Measurements from ENCODE around the gene ZNF346.
"Not testable (repeated sequence)": the region's sequence is repeated elsewhere in the genome, so short reads cannot be mapped to it uniquely, and the experiment has no call there.

ZNF346 gene

DNA sequence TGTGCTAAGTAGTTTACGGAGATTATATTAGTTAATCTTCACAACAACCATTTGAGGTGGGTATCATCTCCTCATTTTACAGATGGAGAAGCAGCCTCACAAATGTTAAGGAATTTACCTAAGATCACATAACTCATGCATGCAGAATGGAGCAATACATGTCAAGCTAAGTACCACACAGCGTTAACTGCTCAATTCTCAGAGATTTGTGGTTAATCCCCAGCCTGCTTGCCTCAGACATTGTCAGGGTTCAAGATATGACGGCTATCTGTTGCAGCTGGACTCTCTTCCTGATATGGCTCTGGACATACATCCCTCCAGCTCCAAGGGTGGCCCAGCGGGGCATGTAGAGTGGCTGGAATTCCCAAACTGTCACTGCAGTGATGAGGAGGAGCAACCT is 7.3 kb upstream of the ZNF346 start:
- DNase-seq, result no peak

DNA sequence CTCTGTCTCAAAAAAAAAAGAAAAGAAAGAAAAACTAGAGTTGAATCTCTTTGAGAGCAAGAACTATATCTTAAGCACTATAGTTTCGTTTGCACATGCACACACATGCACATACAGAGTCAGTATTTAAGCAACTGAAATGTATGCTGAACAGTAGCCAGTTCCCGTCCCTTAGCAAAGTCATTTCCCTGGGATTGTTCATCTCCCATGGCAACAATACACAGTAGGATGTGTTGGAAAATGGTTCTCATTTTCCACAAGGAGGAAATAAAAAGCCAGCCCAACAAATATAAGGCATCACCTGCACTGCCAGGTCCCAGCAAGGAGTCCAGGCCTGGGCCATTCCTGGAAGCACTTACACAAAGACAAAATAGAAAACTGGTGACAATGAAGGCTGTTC is 4.2 kb upstream of the ZNF346 start:
- no peak for DNase-seq

DNA sequence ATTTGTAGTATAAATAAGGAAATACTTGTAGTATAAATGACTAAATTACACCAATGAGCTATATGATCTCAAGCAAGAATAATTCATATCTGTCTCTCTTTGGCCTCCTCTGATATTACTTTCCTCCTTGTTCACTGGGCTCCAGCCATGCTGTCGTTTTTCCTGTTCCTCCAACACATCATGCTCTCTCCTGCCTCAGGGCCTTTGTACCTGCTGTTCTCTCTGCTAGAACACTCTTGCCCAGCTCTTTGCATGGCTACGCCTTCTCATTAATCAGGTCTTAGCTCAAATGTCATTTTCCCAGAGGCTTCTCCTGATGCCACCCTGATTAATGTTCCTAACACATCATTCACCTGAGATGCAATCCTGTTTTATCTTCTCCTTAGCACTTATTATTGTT is 2.5 kb upstream of the ZNF346 start:
- no peak for DNase-seq

DNA sequence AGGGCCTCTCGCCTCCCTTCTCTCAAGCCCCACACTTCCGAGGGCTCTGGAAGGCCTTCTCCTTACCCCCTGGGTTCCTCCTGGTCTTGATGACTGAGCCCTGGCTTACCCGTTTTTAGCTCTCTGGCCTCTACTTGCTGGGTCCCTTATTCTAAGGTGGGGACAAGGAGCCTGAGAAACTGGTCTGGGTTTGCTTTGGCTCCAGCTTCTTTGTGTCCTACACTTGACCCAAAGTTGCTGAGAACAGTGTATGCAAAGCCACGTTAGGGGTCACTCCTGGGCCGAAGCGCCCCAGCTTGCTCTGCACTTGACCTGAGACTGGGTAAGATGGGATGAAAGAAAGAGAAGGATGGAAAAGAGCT is 788 bp downstream of the ZNF346 start:
- no peak for DNase-seq

DNA sequence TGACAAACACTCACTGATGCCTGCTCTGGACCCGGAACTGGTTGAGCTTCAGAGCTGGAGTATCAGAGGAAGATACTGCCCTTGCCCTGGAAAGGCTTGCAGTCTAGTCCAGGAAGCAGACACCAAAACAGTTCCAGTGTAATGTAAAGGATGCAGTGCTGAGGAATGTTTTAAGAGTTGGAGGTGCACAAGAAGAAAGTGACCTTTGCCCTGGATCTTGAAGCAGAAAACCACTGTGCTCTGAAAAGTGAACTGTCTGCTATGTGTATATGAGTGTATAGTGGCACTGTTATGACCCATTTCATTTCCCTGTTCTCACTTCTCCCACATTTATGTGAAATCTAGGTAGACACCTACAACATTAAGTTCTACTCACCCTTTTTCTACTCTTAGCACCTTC is 2.1 kb downstream of the ZNF346 start:
- DNase-seq, result no peak

DNA sequence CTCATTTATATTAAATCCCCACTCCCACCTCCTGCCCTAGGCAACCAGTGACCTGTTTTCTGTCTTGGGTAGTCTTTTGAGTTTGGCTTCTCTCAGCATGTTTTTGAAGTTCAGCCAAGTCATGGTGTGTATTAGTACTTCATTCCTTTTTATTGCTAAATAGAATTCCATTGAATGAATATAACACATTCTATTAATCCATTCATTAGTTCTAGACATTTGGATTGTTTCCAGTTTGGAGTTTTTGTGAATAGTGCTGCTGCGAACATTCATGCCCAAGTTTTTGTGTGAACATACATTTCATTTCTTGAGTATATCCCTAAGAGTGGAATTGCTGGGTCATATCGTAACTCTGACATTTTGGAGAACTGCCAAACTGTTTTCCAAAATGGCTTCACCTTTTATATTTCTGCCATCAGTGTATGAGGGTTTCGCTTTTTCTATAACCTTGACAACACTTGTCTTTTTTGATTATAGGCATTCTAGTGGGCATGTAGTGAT is 2.7 kb downstream of the ZNF346 start:
- DNase-seq, result no peak

DNA sequence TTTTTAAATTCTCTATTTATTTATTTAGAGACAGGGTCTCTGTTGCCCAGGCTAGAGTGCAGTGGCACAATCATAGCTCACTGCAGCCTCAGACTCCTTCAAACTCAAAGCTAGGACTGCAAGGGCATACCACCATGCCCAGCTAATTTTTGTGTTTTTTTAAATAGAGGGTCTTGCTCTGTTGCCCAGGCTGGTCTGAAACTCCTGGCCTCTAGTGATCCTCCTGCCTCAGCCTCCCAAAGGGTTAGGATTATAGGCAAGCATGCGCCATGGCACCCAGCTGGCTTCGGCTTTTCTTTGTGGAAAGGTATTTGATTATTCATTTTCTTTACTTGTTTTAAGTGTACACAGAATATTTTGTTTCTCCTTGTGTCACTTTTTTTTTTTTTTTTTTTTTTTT is 5.2 kb downstream of the ZNF346 start:
- no peak for DNase-seq

DNA sequence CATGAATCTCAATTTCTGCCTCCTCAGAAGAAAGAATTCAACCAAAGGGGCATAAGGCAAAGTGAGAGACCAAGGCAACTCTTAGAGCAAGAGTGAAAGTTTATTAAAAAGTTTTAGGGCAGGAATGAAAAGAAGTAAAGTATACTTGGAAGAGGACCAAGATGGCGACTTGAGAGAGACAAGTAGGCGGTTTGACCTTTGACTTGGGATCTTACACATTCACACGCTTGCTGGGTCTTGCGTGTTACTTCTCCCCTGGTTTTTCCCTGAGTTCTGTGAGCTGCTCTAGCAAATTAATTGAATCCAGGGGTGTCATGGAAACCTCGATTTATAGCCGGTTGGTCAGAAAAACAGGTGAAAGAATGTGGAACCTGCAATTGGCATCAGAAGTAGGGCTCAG is 7.0 kb downstream of the ZNF346 start:
- no peak for DNase-seq

DNA sequence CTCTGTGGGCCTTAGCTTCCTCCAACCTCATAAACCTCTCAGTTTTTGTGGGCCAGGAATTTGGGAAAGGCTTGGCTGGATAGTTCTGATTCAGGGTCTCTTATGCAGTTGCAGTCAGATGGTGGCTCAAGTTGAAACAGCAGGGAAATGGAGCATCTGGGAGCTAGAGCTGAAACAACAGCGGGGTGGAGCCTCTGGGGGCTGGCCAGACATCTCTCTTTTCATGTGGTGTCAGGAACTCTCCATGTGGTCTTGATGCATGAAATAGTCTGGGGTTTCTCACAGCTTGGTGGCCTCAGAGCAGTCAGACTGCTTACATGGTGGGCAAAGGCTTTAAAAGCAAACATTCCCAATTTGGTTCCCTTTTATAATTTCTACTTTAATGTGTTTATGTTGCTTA is 13.5 kb downstream of the ZNF346 start:
- DNase-seq, result no peak

DNA sequence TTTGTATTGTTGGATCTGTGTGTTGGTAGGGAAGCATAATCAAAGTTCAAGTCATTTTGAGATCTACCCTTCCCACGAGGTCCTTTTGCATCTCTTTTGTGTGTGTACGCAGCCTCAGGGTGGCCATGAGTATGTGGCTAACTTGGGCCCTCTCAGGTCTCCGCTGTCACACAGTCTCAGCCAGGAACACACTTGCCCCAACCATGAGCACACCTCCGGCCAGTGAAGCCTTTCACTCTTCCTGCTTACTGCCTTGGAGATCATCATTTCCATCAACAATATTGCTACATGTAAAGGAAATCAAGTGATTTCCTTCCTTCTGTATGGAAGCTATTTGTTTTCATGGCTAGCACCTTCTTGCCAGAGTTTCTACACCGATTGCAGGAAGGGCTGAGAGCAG is 13.9 kb downstream of the ZNF346 start:
- no peak for DNase-seq

DNA sequence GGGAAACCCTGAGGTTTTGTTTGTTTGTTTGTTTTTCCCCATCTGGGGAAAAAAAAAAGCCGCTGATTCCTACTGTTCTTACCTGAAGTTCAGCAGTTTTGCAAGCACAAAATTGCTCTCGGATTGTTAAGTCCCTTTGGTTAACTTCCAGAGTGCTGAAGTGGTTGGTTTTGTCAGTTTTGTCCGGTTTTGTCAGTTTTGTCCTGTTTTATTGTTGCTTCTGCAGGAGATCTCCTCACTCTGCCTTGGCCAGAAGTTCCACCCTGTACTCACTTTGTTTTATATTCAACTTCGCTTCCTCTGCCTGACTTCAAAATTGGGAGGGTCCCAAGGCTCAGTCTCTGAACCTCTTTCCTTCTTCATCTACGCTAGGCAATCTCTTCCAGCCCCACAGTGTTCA is 14.4 kb downstream of the ZNF346 start:
- DNase-seq, result no peak

DNA sequence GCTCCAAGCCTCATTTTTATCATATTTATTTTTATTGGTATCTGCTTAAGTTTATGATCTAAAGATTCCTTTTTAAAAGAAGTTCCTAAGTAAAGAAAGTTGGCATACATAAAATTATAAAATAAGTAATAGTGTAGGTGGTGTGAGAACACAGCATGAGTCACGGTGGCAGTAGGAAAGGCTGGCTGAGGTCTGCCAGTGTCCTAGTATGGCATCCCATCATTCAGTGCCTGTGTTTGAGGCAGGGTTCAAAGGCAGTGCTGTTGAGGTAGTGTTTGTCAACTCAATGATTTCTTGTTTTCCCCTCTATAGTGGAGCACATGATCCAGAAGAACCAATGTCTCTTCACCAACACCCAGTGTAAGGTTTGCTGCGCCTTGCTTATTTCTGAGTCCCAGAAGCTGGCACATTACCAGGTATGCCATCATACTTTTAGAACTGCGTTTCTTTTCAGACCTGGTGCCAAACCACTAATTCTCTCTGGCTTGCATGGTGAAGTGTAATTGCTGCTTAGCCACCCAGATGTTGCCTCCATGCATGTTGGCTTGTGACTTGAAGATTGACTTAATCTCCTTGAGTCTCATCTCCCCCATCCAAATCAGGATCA is 18.4 kb downstream of the ZNF346 start:
- no peak for DNase-seq

DNA sequence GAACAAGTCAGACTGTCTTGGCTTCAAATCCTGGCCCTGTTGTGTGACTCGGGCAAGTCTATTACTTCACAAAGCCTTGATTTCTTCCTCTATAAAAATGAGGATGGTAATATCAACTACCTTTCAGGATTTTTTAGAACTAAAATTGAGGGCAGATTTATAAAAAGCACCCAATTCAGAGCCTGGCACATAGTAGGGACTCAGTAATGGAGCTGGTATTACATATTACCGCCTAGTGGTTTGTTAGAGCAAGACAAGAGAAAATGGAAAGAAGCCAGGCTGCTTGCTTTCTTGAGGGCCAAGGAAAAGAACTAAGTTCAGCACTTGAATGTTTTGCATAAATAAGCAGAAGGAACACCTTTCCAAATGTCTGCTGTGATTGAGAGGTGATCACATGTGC is 19.4 kb downstream of the ZNF346 start:
- no peak for DNase-seq

DNA sequence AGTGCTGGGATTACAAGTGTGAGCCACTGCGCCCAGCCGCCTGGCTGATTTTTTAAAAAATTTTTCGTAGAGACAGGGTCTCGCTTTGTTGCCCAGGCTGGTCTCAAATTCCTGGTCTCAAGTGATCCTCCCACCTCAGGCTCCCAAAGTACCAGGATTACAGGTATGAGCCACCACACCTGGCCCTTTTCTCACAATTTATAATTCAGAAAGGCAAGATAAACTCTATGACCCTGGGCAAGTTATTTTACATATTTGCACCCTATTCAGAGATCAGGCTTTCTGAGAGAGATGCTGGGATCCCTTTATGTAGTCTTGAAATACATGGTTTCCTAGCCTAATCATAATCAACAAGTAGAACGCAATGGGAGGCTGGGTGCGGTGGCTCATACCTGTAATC is 20.6 kb downstream of the ZNF346 start:
- no peak for DNase-seq

DNA sequence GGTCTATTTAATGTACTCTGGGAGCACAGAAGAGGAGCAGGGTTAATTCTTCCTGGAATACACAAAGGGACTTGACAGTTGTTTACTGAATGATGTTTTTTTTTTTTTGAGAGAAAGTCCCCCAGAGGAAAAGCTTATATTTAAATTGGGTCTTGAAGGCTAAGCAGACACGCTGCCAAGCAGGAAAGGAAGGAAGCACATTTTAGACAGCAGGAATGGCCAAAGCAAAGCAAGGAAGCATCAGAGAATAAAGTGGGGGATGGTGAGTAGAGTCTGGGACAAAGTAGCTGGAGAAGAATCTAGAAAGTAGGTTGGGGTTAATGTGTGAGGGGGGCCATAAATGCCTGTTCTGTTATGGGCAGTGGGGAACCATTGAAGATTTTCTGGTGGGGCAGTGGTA is 21.5 kb downstream of the ZNF346 start:
- no peak for DNase-seq

DNA sequence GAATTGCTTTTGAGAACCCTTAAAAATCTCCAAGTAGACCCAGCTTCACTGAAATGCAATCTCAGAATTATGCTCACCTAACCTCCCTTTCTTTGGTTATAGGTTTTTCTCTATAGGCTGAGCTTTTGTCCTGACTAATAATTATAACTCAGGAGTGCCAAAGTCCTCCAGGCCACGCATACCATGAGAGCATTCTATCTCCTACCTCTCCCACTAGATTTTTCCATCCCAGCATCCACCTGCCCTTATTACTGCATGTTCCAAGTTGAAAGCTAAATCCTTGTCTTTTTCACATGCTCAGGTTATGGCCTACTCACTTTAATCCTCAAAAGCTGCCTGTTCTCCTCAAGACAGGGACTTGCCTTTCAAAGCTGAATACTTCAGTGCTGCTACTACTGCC is 22.1 kb downstream of the ZNF346 start:
- DNase-seq, result no peak

DNA sequence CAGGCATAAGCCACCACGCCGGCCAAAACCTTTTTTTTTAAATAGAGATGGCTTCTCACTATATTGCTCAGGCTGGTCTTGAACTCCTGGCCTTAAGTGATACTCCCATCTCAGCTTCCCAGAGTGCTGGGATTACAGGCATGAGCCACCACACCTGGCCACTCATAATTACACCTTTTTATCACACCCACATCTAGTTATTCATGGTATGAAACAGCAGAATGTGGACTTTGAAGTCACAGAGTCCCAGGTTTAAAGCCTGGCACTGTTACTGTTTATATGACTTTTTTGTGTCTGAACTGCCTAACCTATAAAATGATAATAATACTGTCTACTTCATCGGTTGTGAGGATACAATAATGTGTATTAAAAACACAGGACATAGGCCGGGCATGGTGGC is 23.1 kb downstream of the ZNF346 start:
- DNase-seq, result no peak

DNA sequence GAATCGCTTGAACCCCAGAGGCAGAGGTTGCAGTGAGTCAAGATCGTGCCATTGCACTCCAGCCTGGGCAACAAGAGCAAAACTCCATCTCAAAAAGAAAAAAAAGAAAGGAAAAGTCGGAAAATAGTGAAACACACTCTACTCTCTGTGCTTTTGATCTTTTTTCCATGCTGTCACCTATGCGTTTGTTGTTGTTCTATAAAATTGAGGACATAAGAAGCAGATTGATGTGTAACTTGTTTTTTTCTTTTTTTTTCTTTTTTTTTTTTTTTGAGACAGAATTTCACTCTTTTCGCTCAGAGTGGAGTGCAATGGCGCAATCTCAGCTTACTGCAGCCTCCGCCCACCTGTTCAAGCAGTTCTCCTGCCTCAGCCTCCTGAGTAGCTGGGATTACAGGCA is 26.0 kb downstream of the ZNF346 start:
- not testable (repeated sequence) for DNase-seq

DNA sequence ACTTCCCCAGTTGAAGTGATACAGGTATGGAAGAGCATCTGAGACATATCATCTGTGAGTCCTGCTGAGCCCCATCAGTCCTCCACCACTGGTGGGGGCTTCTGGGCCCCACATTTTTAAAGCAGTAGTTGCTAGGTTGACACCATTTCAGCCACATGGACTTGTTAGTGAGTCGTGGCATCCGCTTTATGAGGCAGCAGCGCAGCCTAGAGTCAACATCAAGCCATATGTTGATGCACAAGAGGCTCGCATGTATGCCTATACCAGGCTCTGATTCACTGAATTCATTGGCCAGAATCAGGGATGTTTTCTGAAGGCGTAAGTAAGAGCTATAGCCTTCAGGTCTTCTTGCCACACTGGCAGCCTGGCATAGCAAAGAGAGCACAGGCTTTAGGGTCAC is 26.8 kb downstream of the ZNF346 start:
- DNase-seq, result no peak

DNA sequence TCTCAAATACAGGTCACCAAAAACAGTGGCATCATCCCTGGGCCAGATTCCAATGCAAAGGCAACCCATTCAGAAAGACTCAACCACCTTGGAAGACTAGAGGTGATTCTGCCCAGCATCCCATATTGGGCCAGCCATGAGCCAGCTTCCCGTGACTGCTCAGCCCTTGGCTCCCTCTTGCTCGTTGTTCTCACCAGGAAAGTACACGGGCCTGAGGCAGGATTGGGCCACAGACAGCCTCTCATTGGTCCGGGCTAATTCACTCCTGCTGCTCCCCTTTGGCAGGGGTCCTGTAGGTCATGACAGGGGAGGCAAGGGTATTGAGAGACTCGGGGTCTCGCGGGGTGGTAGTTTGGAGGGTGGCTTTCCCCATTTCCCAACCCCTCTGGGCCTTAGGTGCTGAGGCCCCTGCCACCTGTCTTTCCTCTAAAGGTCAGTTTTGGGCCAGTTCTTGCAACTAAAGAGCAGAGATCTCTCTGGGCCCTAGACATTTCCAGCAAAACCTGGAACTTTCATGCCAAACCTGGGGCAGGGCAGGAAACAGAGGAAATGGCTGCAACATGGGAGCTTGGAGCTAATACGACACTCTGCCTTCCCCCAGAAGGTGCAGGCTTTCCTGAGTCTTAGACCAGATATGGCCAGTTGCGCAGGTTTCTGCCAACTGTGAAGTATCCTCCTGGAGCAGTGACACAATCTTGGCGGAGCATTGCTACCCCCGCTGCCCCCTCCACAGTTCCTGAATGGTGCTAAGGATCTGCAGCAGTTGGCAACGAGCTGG is 42.2 kb downstream of the ZNF346 start:
- no peak for DNase-seq

DNA sequence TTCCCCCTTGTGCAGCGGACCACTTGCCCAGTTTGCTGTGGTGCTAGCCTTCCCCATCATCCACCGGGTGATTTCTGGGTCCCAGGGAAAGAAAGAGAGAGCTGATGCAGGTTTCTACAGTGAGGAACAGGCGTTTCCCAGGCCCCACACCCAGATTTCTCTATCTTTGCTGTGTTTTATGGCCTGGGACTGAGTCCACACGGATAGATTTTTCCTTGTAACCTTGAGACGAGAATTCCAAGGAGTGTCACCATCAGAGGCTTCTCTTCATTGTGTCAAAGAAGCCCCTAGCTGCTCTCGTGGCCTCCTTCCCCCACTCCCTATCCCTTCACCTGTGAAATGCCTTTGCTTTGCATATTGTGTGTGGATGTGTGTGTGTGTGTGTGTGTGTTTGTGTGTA is 43.0 kb downstream of the ZNF346 start:
- DNase-seq, result no peak

DNA sequence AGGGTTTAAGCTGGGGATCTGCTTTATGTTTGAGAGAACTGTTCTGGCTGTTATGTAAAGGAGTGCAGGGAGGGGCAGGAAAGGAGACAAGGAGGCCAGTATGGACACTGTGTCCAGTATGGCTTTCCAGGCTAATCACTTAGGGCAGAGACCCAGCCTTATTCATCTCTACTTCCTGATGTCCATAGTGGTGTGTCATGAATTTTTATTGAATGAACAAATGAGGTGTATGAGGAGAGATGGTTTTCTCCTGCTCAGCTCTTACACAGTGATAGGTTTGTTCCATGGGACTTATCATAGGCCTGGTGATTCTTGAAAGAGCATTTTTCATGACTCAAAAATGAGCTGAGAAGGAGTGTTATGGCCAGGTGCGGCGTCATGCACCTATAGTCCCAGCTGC is 43.7 kb downstream of the ZNF346 start:
- no peak for DNase-seq

DNA sequence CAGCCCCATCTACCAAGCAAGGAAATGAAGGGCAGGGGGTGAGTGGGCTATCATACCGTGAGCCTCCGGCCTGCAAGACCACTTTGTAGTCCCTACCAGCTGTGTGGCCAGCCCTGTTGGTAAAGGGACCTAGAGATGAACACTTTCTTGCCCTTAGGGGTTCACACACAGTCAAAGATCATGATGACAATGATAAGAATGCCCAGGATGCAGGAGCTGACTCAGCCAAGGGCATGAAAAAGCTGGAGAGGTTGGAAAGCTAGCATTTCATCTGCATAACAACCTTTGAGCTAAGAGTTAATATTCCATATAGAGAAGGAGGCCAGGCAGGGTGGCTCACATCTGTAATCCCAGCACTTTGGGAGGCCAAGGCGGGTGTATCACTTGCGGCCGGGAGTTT is 45.0 kb downstream of the ZNF346 start:
- DNase-seq, result no peak

DNA sequence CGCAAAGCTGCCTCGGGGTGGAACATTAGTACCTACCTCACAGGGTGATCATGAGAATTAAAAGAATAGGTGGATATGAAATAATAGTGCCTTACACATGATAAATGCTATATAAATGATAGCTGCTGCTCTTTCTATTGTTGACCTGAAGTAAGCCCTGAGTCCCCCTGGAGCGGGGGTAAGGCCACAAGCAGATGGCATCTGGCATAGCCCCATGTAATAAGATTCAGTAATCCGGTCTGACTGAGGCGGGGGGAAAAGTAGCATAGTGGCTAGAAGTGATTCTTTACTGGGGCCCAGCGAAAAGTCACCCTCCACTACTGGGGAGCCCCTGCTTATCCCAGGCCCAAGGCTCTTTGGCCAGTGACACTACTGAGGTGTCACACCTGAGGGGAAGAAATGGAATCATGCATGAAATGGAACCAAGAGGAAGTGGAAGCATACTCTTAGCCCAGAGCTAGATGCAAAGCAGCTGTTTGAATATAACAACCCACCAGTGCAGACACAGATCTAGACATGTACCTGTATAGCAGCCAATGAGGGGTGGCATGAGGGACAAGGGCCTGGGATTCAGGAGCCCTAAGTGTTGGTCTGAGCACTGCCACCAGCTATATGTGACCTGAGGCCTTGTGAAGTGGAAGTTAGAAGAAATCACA is 48.2 kb downstream of the ZNF346 start:
- no peak for DNase-seq

All from NCI-H187 treated with DMSO at 0.1 percent for 48 hours (cell line).